ENCODE measurements around the gene ATAT1. TPM values are rescaled to one million over a fixed set of nuclear protein-coding genes. Genes with fewer than 3 reads are reported as not detected.

The ATAT1 gene
- polyA plus RNA-seq, 1 of the 3 experiments (the other 2 are of a cell fraction): 36.2 TPM

- no peak for TF ChIP-seq JUND (IDR thresholded peaks at IDR 0.05)
- TF ChIP-seq RXRA (IDR thresholded peaks at IDR 0.05; ENCODE audit: borderline replicate concordance, low read depth): no peak
- TF ChIP-seq EZH2phosphoT487 (IDR thresholded peaks at IDR 0.05; ENCODE audit: borderline replicate concordance, low read depth): no peak
- TF ChIP-seq TCF12 (IDR thresholded peaks at IDR 0.05): no peak
- TF ChIP-seq FOSL2 (IDR thresholded peaks at IDR 0.05; ENCODE audit: borderline replicate concordance, low read depth): no peak
- TF ChIP-seq TEAD4 (IDR thresholded peaks at IDR 0.05; ENCODE audit: borderline replicate concordance, insufficient read depth): no peak
- TF ChIP-seq CTCF (IDR thresholded peaks at IDR 0.05): no peak
- no peak for TF ChIP-seq RCOR1 (IDR thresholded peaks at IDR 0.05; ENCODE audit: low read length)
- TF ChIP-seq TAF1 (IDR thresholded peaks at IDR 0.05; ENCODE audit: borderline replicate concordance, low read depth, low read length): no peak
- TF ChIP-seq ELF1 (IDR thresholded peaks at IDR 0.05): no peak
- no peak for TF ChIP-seq RAD21 (IDR thresholded peaks at IDR 0.05; ENCODE audit: low read length)
- Histone ChIP-seq H3K4me2 (no peak overlapping the region), H3K9ac (no peak overlapping the region), H3K79me2 (ENCODE audit: insufficient read depth) (no peaks in the 10 kb centered on the region), H2AFZ (ENCODE audit: low read depth) (no peak overlapping the region), H3K4me1 (ENCODE audit: control insufficient read depth in 1 of 2, insufficient read depth in 2 of 2, low read depth in 1 of 2, low read length in 1 of 2) (no peaks in the 10 kb centered on the region), H3K9me3 (no peaks in the 10 kb centered on the region), H3K27me3 (ENCODE audit: insufficient read depth) (no peaks in the 10 kb centered on the region), H3K9me2 (no peaks in the 10 kb centered on the region), H3K36me3 (replicated peaks in 1 of 2; ENCODE audit: control insufficient read depth in 1 of 2, insufficient read depth in 2 of 2, low read length in 1 of 2) (peaks cover 39 to 61% of the 10 kb centered on the region in 2 experiments), H3K27ac (ENCODE audit: low read depth in 2 of 2, low read length in 1 of 2) (no peak overlapping the region), H4K20me1 (ENCODE audit: insufficient read depth) (no peaks in the 10 kb centered on the region), H3K4me3 (ENCODE audit: low read depth in 2 of 2, low read length in 1 of 2) (no peak overlapping the region), H3F3A (replicated peaks; ENCODE audit: insufficient read depth) (peaks cover 35% of the 10 kb centered on the region)
- POLR2A ChIA-PET: interaction anchor here (1.2 to 2.4 kb wide), 5 partner anchors 8 to 14 kb away, joined by 3 to 18 read pairs (median 6); no protein-coding TSS in a partner anchor
- WGBS (ENCODE audit: low lambda C conversion rate): 90% methylated on average over 6 of the region's 6 CpGs
- CTCF ChIA-PET: interaction anchor here (1.6 to 9.9 kb wide), 3 partner anchors 9 to 57 kb away, joined by 7 to 118 read pairs (median 18); no protein-coding TSS in a partner anchor
- DNase-seq: no peak
These were observed 25.2 kb upstream of the ATAT1 start for GRCh38 chr6:30601436-30601814.

GRCh38 chr6:30601815-30602641 lies 24.6 kb upstream of the ATAT1 start:
- ChIA-PET CTCF (interaction anchor here (1.6 to 9.9 kb wide), 3 partner anchors 8 to 58 kb away, joined by 7 to 118 read pairs (median 18); no protein-coding TSS in a partner anchor), POLR2A (interaction anchor here (1.2 to 1.6 kb wide), 3 partner anchors 9 to 15 kb away, joined by 3 to 18 read pairs (median 3); no protein-coding TSS in a partner anchor)
- Histone ChIP-seq H3K4me1 (ENCODE audit: control insufficient read depth in 1 of 2, insufficient read depth in 2 of 2, low read depth in 1 of 2, low read length in 1 of 2) (no peaks in the 10 kb centered on the region), H3F3A (replicated peaks; ENCODE audit: insufficient read depth) (peaks cover 37% of the 10 kb centered on the region), H2AFZ (ENCODE audit: low read depth) (no peak overlapping the region), H3K9me2 (no peaks in the 10 kb centered on the region), H3K36me3 (replicated peaks in 1 of 2; ENCODE audit: control insufficient read depth in 1 of 2, insufficient read depth in 2 of 2, low read length in 1 of 2) (peaks cover 45 to 67% of the 10 kb centered on the region in 2 experiments), H3K27me3 (ENCODE audit: insufficient read depth) (no peaks in the 10 kb centered on the region), H3K79me2 (ENCODE audit: insufficient read depth) (no peaks in the 10 kb centered on the region), H3K27ac (ENCODE audit: low read depth in 2 of 2, low read length in 1 of 2) (no peak overlapping the region), H3K9ac (no peak overlapping the region), H3K4me3 (ENCODE audit: low read depth in 2 of 2, low read length in 1 of 2) (no peak overlapping the region), H3K4me2 (no peak overlapping the region), H3K9me3 (no peaks in the 10 kb centered on the region), H4K20me1 (ENCODE audit: insufficient read depth) (no peaks in the 10 kb centered on the region)
- 97% methylated on average over 17 of the region's 39 CpGs for WGBS (ENCODE audit: low lambda C conversion rate)
- peak; percentile 28; the same call in 1 of the 2 replicates for TF ChIP-seq POLR2AphosphoS5 (IDR thresholded peaks at IDR 0.05; ENCODE audit: low read depth, low read length)
- TF ChIP-seq FOXJ3 (CRISPR knock-in tag; IDR thresholded peaks at IDR 0.05): no peak
- TF ChIP-seq SIN3A (IDR thresholded peaks at IDR 0.05; ENCODE audit: borderline replicate concordance, low read depth, low read length): no peak
- peak; percentile 33 for DNase-seq

Data from SK-N-SH (cell line).